Stimulated activated naive B cell treated with anti-CD40 and anti-IgM and Interleukin-4, amounts not matched to agents 10 μg/mL and 1 μg/mL and 100 μg/mL, for 72 hours (primary cell): ENCODE measurements around the gene DNAJC4.

Source experiments
- ATAC-seq, 2 donors: fragments of 150-1000 bp; cut with Tn5 transposase; replicated peaks; 2 replicates each; pipeline ENCODE4 v1.10.0; 2021; ENCODE audit warnings: moderate library complexity in 1 of 2
- DNase-seq: peaks from one replicate; pipeline ENCODE4 v3.0.0; 2021
- H3K27ac Mint-ChIP-seq: one replicate; pipeline ENCODE4 v1.8.0; 2022; ENCODE audit warnings: mild to moderate bottlenecking, mixed read lengths
- H3K27me3 Mint-ChIP-seq, 2 donors: one replicate each; pipeline ENCODE4 v1.8.0; 2022; ENCODE audit warnings: mixed read lengths in 2 of 2
- H3K36me3 Mint-ChIP-seq, 2 donors: one replicate each; pipeline ENCODE4 v1.8.0; 2022; ENCODE audit warnings: mixed read lengths in 2 of 2, mild to moderate bottlenecking in 1 of 2
- H3K4me1 Mint-ChIP-seq, 2 donors: one replicate each; pipeline ENCODE4 v1.8.0; 2022; ENCODE audit warnings: mixed read lengths in 2 of 2, mild to moderate bottlenecking in 1 of 2
- H3K4me3 Mint-ChIP-seq, 2 donors: one replicate each; pipeline ENCODE4 v1.8.0; 2022; ENCODE audit warnings: mild to moderate bottlenecking in 2 of 2, mixed read lengths in 2 of 2, moderate library complexity in 1 of 2
- H3K9me3 Mint-ChIP-seq, 2 donors: one replicate each; pipeline ENCODE4 v1.8.0; 2022; ENCODE audit warnings: mixed read lengths in 2 of 2, mild to moderate bottlenecking in 1 of 2

DNAJC4 gene

DNA sequence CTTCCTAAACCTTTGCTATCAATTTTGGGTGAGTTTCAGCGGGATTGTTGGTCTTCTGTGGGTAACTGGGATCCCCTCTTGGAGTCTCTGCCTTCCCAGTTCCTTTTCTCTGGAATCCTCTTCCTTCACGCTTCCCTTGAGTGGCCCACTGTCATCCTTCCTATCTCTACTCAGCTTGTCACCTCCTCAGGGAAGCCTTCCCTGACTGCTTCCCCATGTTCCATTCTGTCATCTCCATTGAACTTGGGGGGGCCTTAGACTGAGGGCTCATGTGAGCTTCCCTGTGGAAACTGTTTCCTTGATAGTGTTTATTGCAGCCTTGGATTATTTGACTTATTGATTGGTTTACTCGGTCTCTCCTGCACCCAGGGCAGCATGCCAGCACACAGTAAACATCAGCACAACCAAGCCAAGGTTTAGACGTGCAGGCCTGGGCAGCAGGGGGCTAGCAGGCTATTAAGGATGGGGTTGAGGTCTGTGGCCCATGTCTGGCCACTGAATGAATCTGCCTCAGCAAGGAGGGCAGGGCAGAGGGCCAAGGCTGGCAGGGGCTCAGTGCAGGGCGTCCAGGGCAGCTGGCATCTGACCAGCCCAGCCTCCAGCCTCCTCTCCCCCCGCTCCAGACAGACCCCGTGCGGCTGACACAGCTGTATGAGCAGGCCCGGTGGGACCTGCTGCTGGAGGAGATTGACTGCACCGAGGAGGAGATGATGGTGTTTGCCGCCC, 11.6 kb upstream of the DNAJC4 start:
- ATAC-seq = no peak
- DNase-seq = no peak
- Mint-ChIP-seq H3K9me3 (no peaks in the 10 kb centered on the region), H3K27ac (peak overlapping the region; percentile 92), H3K27me3 (no peaks in the 10 kb centered on the region), H3K4me1 (peaks cover 15 to 30% of the 10 kb centered on the region in 2 donors), H3K36me3 (peaks cover 49 to 58% of the 10 kb centered on the region in 2 donors), H3K4me3 (no peak overlapping the region)

DNA sequence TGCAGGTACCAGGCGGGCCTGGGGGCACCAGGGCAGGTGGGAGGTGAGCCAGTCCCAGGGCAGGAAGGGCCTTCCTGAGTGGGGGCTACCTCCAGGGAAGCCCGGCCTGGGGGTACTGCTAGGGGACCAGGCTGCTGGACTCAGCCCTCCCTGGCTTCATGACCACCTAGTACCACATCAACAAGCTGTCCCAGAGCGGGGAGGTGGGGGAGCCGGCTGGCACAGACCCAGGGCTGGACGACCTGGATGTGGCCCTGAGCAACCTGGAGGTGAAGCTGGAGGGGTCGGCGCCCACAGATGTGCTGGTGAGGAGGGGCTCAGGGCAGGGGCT, 11.0 kb upstream of the DNAJC4 start:
- ATAC-seq (no peak), DNase-seq (no peak)
- peaks cover 19 to 30% of the 10 kb centered on the region in 2 donors for H3K4me1 Mint-ChIP-seq
- peaks cover 47 to 58% of the 10 kb centered on the region in 2 donors for H3K36me3 Mint-ChIP-seq
- H3K4me3 Mint-ChIP-seq = no peak overlapping the region
- no peaks in the 10 kb centered on the region for H3K9me3 Mint-ChIP-seq
- peak overlapping the region; percentile 92 for H3K27ac Mint-ChIP-seq
- no peaks in the 10 kb centered on the region for H3K27me3 Mint-ChIP-seq

DNA sequence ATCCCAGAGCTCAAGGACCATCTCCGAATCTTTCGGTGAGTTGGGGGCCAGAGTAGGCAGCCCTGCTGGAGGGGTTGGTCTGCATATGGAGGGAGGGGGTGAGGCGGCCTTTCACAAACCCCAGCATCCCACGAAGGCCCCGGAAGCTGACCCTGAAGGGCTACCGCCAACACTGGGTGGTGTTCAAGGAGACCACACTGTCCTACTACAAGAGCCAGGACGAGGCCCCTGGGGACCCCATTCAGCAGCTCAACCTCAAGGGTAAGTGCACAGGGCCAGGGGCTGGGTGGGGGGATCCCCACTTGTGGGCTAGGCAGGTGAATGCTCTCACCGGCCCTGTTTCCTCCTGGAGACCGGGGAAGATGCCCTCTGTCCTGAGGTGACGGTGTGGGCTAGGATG, 10.6 kb upstream of the DNAJC4 start:
- DNase-seq = no peak
- Mint-ChIP-seq H3K27me3 (no peaks in the 10 kb centered on the region), H3K4me1 (peaks cover 18 to 30% of the 10 kb centered on the region in 2 donors), H3K9me3 (no peaks in the 10 kb centered on the region), H3K36me3 (peaks cover 46 to 55% of the 10 kb centered on the region in 2 donors), H3K27ac (no peak overlapping the region), H3K4me3 (no peak overlapping the region)
- no peak for ATAC-seq

DNA sequence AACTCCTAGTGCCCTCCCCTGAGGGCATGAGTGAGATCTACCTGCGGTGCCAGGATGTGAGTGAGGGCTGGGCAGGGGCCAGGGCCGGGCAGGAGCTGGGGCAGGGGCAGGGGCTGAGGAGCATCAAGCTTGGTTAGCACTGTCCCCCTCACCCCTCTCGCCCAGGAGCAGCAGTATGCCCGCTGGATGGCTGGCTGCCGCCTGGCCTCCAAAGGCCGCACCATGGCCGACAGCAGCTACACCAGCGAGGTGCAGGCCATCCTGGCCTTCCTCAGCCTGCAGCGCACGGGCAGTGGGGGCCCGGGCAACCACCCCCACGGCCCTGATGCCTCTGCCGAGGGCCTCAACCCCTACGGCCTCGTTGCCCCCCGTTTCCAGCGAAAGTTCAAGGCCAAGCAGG, 10.1 kb upstream of the DNAJC4 start:
- H3K9me3 Mint-ChIP-seq = no peaks in the 10 kb centered on the region
- peaks cover 45 to 54% of the 10 kb centered on the region in 2 donors for H3K36me3 Mint-ChIP-seq
- H3K27ac Mint-ChIP-seq = no peak overlapping the region

DNA sequence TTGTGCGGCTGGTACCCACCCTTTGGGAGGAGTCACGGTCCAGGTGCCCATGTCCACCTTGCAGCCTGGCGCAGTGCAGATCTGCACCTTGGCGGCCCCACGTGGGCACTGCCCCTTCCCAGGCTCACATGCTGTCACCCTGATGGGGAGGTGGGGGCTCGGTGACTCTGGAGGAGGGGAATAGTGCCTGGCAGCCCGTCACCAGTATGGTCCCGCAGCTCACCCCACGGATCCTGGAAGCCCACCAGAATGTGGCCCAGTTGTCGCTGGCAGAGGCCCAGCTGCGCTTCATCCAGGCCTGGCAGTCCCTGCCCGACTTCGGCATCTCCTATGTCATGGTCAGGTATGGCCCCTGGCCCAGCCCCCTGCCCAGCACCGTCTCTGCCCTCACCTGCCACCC, 9.6 kb upstream of the DNAJC4 start:
- Mint-ChIP-seq H3K36me3 (peaks cover 44 to 52% of the 10 kb centered on the region in 2 donors), H3K27ac (no peak overlapping the region), H3K27me3 (no peaks in the 10 kb centered on the region), H3K4me1 (peaks cover 19 to 30% of the 10 kb centered on the region in 2 donors), H3K9me3 (no peaks in the 10 kb centered on the region), H3K4me3 (no peak overlapping the region)
- no peak for ATAC-seq
- DNase-seq = no peak

More for the DNA sequence above, 10.1 kb upstream of the DNAJC4 start:
- ATAC-seq = no peak
- DNase-seq = no peak
- peaks cover 18 to 30% of the 10 kb centered on the region in 2 donors for H3K4me1 Mint-ChIP-seq
- H3K4me3 Mint-ChIP-seq = no peak overlapping the region
- H3K27me3 Mint-ChIP-seq = no peaks in the 10 kb centered on the region

DNA sequence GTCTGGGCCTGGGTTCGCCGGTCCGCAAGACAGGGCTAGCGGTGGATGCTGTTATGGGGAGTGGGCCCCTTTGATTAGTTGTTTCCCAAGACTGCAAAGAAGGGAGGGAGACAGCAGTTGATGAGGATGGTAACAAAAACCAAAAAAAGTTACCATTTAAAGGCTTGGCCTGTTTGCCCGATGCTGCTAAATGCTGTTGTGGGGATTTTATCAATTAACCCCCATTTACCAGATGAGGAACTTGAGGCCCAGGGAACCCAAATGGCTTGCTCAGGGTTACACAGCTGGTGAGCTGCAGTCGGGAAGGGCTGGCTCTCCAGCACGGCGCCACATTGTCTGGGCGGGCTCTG, 7.7 kb upstream of the DNAJC4 start:
- peaks cover 27 to 39% of the 10 kb centered on the region in 2 donors for H3K4me1 Mint-ChIP-seq
- no peaks in the 10 kb centered on the region for H3K27me3 Mint-ChIP-seq
- H3K36me3 Mint-ChIP-seq = peaks cover 43 to 46% of the 10 kb centered on the region in 2 donors
- no peaks in the 10 kb centered on the region for H3K9me3 Mint-ChIP-seq
- H3K27ac Mint-ChIP-seq = peak overlapping the region; percentile 59
- no peak for DNase-seq
- H3K4me3 Mint-ChIP-seq = no peak overlapping the region
- ATAC-seq = no peak

DNA sequence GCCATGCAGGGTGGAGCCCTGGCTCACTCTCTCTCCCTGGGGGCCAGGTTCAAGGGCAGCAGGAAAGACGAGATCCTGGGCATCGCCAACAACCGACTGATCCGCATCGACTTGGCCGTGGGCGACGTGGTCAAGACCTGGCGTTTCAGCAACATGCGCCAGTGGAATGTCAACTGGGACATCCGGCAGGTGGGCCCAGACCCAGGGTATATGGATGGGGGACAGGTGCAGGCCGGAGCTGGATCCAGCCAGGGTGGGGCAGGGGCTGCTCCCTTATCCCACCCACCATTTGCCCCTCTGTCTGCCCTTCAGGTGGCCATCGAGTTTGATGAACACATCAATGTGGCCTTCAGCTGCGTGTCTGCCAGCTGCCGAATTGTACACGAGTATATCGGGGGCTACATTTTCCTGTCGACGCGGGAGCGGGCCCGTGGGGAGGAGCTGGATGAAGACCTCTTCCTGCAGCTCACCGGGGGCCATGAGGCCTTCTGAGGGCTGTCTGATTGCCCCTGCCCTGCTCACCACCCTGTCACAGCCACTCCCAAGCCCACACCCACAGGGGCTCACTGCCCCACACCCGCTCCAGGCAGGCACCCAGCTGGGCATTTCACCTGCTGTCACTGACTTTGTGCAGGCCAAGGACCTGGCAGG, 7.2 kb upstream of the DNAJC4 start:
- peaks cover 42 to 45% of the 10 kb centered on the region in 2 donors for H3K36me3 Mint-ChIP-seq
- peak overlapping the region in 1 of 2 donors; percentile 43 for H3K4me3 Mint-ChIP-seq
- ATAC-seq (no peak), DNase-seq (no peak)
- peaks cover 27 to 43% of the 10 kb centered on the region in 2 donors for H3K4me1 Mint-ChIP-seq
- H3K27me3 Mint-ChIP-seq = no peaks in the 10 kb centered on the region
- no peaks in the 10 kb centered on the region for H3K9me3 Mint-ChIP-seq
- H3K27ac Mint-ChIP-seq = peak overlapping the region; percentile 59

DNA sequence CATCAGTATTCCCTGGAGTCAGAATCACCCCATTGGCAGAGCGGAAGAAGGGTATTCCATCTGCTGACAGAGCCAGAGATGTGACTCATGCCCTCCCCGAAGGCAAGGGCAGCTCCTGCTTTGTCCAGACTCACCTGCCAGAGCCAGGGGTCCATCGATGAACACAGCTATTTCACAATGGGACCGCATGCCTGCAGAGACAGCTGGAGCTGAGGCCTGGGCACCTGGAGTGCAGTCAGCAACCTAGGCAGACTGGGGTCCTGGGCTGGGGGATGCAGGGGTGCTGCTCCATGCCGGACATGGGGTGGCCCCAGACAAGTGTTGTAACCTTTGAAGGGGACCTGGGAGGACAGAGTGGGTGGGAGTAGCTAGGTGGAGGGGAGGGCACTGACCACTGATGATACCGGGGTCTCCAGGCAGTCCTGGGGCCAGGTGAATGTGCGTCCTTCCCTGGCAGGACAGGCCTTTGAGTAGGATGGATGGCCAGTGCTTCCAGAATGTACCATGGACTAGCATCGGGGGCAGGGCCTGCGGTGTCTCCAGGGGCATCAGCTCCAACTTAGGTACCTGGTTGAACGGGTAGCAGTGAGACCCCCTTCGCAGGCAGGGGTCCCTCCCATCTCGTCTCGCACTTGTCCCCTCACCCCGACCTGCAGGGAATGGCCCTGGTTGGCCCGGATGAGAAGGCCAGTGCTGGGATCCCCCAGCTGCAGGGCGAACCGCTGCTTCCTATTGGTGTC, 6.0 kb upstream of the DNAJC4 start:
- H3K36me3 Mint-ChIP-seq = peaks cover 36 to 39% of the 10 kb centered on the region in 2 donors
- no peak for ATAC-seq
- H3K4me3 Mint-ChIP-seq = peak overlapping the region; percentile 92 to 95
- H3K27me3 Mint-ChIP-seq = no peaks in the 10 kb centered on the region
- peak overlapping the region; percentile 95 for H3K27ac Mint-ChIP-seq
- peaks cover 27 to 55% of the 10 kb centered on the region in 2 donors for H3K4me1 Mint-ChIP-seq
- no peak for DNase-seq
- no peaks in the 10 kb centered on the region for H3K9me3 Mint-ChIP-seq

DNA sequence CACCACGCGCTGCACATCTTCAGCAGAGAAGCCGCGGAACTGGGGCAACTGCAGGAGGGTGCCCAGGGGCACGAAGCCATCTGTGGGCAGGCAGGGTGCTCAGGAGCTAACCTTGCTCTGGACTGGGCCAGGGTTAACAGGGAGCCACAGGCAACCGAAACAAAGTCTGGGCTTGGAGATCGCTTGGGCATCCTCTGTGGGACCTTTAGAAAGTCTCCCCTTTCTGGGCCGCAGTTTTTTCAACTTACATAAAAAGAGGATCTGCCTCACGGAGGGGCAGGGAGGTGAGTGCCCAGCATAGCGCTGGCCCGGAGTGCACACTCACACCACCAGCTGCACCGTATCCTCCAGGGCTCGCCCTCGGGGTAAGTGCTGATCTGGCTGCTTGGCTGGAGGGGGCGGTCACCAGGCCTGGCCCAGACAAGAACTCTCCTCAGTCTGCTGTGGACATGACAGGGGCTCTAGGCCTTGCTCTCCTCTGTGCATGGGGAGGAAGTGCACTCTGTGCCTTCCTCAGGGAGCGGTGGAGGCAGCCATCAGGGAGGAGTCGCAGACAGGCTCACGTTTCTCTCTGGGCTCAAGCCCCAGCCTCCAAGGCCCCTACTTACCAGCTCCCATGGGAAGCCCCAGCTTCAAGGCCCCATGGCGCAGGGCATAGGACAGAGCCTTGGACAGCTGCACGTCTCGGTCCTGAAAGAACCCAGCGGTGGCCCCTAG, 5.3 kb upstream of the DNAJC4 start:
- peaks cover 38% of the 10 kb centered on the region in 2 donors for H3K36me3 Mint-ChIP-seq
- DNase-seq (no peak), ATAC-seq (peak in 1 of 2 donors; percentile 1)
- H3K9me3 Mint-ChIP-seq = no peaks in the 10 kb centered on the region
- H3K4me1 Mint-ChIP-seq = peaks cover 31 to 62% of the 10 kb centered on the region in 2 donors
- H3K4me3 Mint-ChIP-seq = peak overlapping the region; percentile 92 to 95
- H3K27me3 Mint-ChIP-seq = no peaks in the 10 kb centered on the region
- H3K27ac Mint-ChIP-seq = peak overlapping the region; percentile 95

DNA sequence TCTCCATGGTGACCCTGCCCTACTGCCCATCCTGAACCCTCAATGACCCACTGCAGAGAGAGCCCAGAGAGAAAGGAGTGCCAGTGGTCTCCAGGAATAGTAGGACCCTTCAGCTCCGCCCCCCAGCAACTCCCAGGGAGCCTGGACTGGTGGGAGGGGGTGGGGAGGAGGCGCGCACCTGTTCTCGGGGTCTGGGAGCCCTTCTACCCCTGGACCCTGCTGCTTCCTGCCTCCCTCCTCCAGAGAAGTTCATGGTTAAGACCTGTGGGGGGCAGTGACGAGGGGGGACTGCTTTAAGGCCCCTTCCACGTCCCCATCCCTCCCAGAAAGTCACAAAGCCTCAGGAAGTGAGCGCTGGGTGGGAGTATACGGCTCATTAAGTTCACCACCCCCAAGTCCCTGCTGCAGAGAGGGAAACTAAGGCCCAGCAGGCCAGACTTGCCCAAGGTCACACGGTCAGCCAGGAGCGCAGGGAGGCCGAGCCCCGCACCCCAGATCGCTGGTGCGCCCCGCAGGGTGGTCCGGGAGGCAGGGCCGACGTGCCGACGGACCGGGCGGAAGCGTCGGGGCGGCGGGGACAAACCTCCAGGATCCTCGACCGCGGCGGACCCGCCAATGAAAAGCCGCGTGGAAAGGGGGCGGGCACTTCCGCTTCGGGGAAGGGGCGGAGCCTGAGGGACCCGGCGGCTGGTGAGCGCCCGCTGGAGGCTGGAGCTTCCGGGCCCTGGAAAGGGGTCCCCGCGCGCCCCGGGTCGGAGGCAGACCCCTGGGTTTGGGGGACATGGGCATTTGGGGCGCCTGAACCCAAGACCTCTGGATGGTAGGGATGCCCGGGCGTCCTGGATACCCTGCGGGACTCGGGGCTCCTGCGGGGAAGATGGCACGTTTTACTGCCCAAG, 4.5 kb upstream of the DNAJC4 start, which contains the start of the genes NUDT22 and TRPT1:
TSS of gene NUDT22 (plus strand) at position 667 of the 899 bp plus-strand sequence. CDS start 379 bp downstream, outside the sequence.
TSS of gene TRPT1 (minus strand) at position 579 of the 899 bp plus-strand sequence. CDS start at position 253, 326 bp downstream.
- peaks cover 36 to 37% of the 10 kb centered on the region in 2 donors for H3K36me3 Mint-ChIP-seq
- no peaks in the 10 kb centered on the region for H3K27me3 Mint-ChIP-seq
- DNase-seq (peak; percentile 87), ATAC-seq (peak; percentile 62 to 66)
- peak within 1 kb of the TSS; percentile 95 for H3K27ac Mint-ChIP-seq
- peak within 1 kb of the TSS; percentile 92 to 95 for H3K4me3 Mint-ChIP-seq
- no peaks in the 10 kb centered on the region for H3K9me3 Mint-ChIP-seq
- H3K4me1 Mint-ChIP-seq = peaks cover 31 to 67% of the 10 kb centered on the region in 2 donors

DNA sequence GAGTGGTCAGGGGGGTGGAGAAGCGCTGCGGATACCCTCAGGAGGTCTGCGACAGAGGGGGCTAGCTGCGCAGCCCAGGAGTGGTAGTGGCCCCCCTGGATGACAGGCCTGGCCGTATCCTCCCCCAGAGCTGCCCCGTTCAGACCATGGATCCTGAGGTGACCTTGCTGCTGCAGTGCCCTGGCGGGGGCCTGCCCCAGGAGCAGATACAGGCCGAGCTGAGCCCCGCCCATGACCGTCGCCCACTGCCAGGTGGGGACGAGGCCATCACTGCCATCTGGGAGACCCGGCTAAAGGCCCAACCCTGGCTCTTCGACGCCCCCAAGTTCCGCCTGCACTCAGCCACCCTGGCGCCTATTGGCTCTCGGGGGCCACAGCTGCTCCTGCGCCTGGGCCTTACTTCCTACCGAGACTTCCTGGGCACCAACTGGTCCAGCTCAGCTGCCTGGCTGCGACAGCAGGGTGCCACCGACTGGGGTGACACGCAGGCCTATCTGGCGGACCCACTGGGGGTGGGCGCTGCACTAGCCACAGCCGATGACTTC, 3.8 kb upstream of the DNAJC4 start:
- peak; percentile 53 to 58 for ATAC-seq
- H3K27ac Mint-ChIP-seq = peak overlapping the region; percentile 95
- peaks cover 30 to 32% of the 10 kb centered on the region in 2 donors for H3K36me3 Mint-ChIP-seq
- DNase-seq = peak; percentile 81
- no peaks in the 10 kb centered on the region for H3K27me3 Mint-ChIP-seq
- H3K4me1 Mint-ChIP-seq = peaks cover 34 to 68% of the 10 kb centered on the region in 2 donors
- peak overlapping the region; percentile 92 to 95 for H3K4me3 Mint-ChIP-seq
- no peaks in the 10 kb centered on the region for H3K9me3 Mint-ChIP-seq

DNA sequence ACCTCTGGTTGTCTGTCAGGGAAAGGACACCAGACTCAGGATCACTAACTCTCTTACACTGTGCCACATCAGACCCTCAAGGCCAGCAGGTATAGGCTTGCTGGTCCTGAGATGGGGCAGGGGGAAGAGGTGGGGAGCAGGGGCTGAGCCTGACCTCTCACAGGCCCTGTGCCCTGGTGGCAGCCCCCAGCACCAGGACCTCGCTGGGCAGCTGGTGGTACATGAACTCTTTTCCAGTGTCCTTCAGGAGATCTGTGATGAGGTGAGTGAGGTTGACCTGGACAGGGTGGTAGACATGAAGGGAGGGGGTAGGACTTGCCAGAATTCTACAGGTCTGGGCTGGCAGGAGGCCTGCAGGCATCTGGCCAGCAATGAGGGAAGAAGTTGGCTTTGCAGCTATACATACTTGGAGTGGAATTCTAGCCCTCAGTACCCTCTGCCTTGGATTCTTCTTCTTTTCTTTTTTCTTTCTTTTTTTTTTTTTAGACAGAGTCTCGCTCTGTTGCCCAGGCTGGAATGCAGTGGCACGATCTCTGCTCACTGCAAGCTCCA, 2.9 kb upstream of the DNAJC4 start:
- Mint-ChIP-seq H3K4me3 (peak overlapping the region; percentile 92 to 95), H3K4me1 (peaks cover 43 to 77% of the 10 kb centered on the region in 2 donors), H3K27me3 (no peaks in the 10 kb centered on the region), H3K36me3 (peaks cover 30 to 35% of the 10 kb centered on the region in 2 donors), H3K27ac (peak overlapping the region; percentile 95), H3K9me3 (no peaks in the 10 kb centered on the region)
- no peak for DNase-seq
- no peak for ATAC-seq
